IMR-90 (cell line): ENCODE data around the gene ZNF385B. TPM values are rescaled to one million over a fixed set of nuclear protein-coding genes. Genes with fewer than 3 reads are reported as not detected.

Source experiments
- ATAC-seq: fragments of 200-7000 bp; cut with Tn5 transposase; 2 replicates; pipeline ENCODE4 v1.9.1; 2020; ENCODE audit warnings: low read depth, mild to moderate bottlenecking, moderate library complexity
- BruUV-seq: library from RNA; stranded (reverse); fragments of 400-500 nt; replicated peaks from 2 replicates; lab custom pipeline; 2021; lab: Mats Ljungman, UMichigan
- CTCF ChIA-PET: fragments of 300-600 bp; formaldehyde crosslinking; extraction: SDS; loops from one replicate; lab custom pipeline; 2021; ENCODE audit warnings: antibody characterized with exemption; lab: Yijun Ruan, JAX
- POLR2A ChIA-PET: fragments of 300-600 bp; sonication (Branson Sonifier 250); formaldehyde crosslinking; loops from one replicate; lab custom pipeline; 2022; ENCODE audit warnings: antibody characterized with exemption; ENCODE audit not compliant: unreplicated experiment; lab: Charles Lee
- DNase-seq: peaks from one replicate; pipeline ENCODE4 v3.0.0; 2013
- H2AFZ ChIP-seq: replicated peaks from 2 replicates; pipeline ENCODE3; 2013; ENCODE audit warnings: low read length, mild to moderate bottlenecking; ENCODE audit not compliant: poor library complexity
- H2AK5ac ChIP-seq: 2 replicates; pipeline ENCODE4 v1.6.1; 2013; ENCODE audit warnings: low read depth, low read length, inconsistent platforms
- H2AK9ac ChIP-seq: replicated peaks from 2 replicates; pipeline ENCODE3; 2013; ENCODE audit warnings: mild to moderate bottlenecking, low read depth, low read length, moderate library complexity; ENCODE audit not compliant: poor library complexity
- H2BK120ac ChIP-seq: 2 replicates; pipeline ENCODE4 v1.6.1; 2013; ENCODE audit warnings: low read depth, low read length, inconsistent platforms
- H2BK15ac ChIP-seq: 3 replicates; pipeline ENCODE4 v1.6.1; 2013; ENCODE audit warnings: low read depth, low read length, inconsistent platforms
- H2BK20ac ChIP-seq: 2 replicates; pipeline ENCODE4 v1.6.1; 2013; ENCODE audit warnings: low read depth, mild to moderate bottlenecking, inconsistent platforms, low read length, moderate library complexity
- H2BK5ac ChIP-seq: 2 replicates; pipeline ENCODE4 v1.6.1; 2013; ENCODE audit warnings: mild to moderate bottlenecking, low read depth, low read length, inconsistent platforms; ENCODE audit not compliant: poor library complexity, severe bottlenecking
- H3K14ac ChIP-seq: replicated peaks from 2 replicates; pipeline ENCODE4 v1.6.1; 2013; ENCODE audit warnings: low read depth, low read length, inconsistent platforms
- H3K18ac ChIP-seq: 2 replicates; pipeline ENCODE4 v1.6.1; 2013; ENCODE audit warnings: low read depth, low read length, control low read depth
- H3K23ac ChIP-seq: 2 replicates; pipeline ENCODE4 v1.6.1; 2013; ENCODE audit warnings: low read depth, low read length, inconsistent platforms
- H3K27ac ChIP-seq: 2 replicates; pipeline ENCODE4 v1.5.1; 2013; ENCODE audit warnings: mild to moderate bottlenecking, control low read depth, low read length; ENCODE audit not compliant: insufficient read depth
- H3K27me3 ChIP-seq: 2 replicates; pipeline ENCODE4 v1.6.1; 2013; ENCODE audit warnings: low read length; ENCODE audit not compliant: control insufficient read depth, insufficient read depth
- H3K36me3 ChIP-seq: 2 replicates; pipeline ENCODE4 v1.6.1; 2013; ENCODE audit warnings: low read length, mixed read lengths; ENCODE audit not compliant: control insufficient read depth, insufficient read depth
- H3K4ac ChIP-seq: 2 replicates; pipeline ENCODE4 v1.6.1; 2013; ENCODE audit warnings: low read depth, low read length, inconsistent platforms
- H3K4me1 ChIP-seq: 2 replicates; pipeline ENCODE4 v1.6.1; 2013; ENCODE audit warnings: low read length, mixed read lengths; ENCODE audit not compliant: control insufficient read depth, insufficient read depth
- H3K4me2 ChIP-seq: 2 replicates; pipeline ENCODE4 v1.6.1; 2013; ENCODE audit warnings: low read depth, mild to moderate bottlenecking, control low read depth, low read length, moderate library complexity
- H3K4me3 ChIP-seq: 2 replicates; pipeline ENCODE4 v1.5.1; 2013; ENCODE audit warnings: low read depth, mild to moderate bottlenecking, control low read depth, low read length, moderate library complexity; ENCODE audit not compliant: insufficient read depth
- H3K56ac ChIP-seq: 2 replicates; pipeline ENCODE4 v1.6.1; 2013; ENCODE audit warnings: low read length, inconsistent platforms; ENCODE audit not compliant: insufficient read depth; ENCODE audit errors: extremely low read depth
- H3K79me1 ChIP-seq, 2 experiments: 2 replicates each; pipeline ENCODE4 v1.6.1; 2013; ENCODE audit warnings: low read length in 2 of 2, inconsistent platforms in 1 of 2, low read depth in 1 of 2
- H3K9ac ChIP-seq: 2 replicates; pipeline ENCODE4 v1.6.1; 2013; ENCODE audit warnings: low read depth, low read length, control low read depth
- H3K9me1 ChIP-seq: 2 replicates; pipeline ENCODE4 v1.6.1; 2013; ENCODE audit warnings: low read length, inconsistent platforms; ENCODE audit not compliant: insufficient read depth
- H3K9me3 ChIP-seq: 2 replicates; pipeline ENCODE4 v1.6.1; 2013; ENCODE audit warnings: low read length; ENCODE audit not compliant: control insufficient read depth, insufficient read depth
- H4K20me1 ChIP-seq: 2 replicates; pipeline ENCODE4 v1.6.1; 2013; ENCODE audit warnings: low read length, inconsistent platforms; ENCODE audit not compliant: insufficient read depth
- H4K5ac ChIP-seq: 2 replicates; pipeline ENCODE4 v1.6.1; 2013; ENCODE audit warnings: mild to moderate bottlenecking, low read depth, low read length, control low read depth
- H4K8ac ChIP-seq, 2 experiments: 2 replicates each; pipeline ENCODE4 v1.6.1; 2013; ENCODE audit warnings: low read depth in 2 of 2, low read length in 2 of 2, control low read depth in 1 of 2, inconsistent platforms in 1 of 2
- H4K91ac ChIP-seq: 2 replicates; pipeline ENCODE4 v1.6.1; 2013; ENCODE audit warnings: low read depth, low read length, inconsistent platforms; ENCODE audit not compliant: insufficient read depth
- BHLHE40 ChIP-seq: fragments of 150-350 bp; IDR thresholded peaks from 2 replicates; pipeline ENCODE4 v1.6.1; 2016; ENCODE audit warnings: mild to moderate bottlenecking, low read depth, low read length
- CEBPB ChIP-seq: IDR thresholded peaks from 2 replicates; pipeline ENCODE4 v1.6.1; 2012; ENCODE audit warnings: low read depth, low read length, improper control_type of control experiment
- CHD1 ChIP-seq: IDR thresholded peaks from 2 replicates; pipeline ENCODE4 v1.6.1; 2012; ENCODE audit warnings: low read depth, low read length, improper control_type of control experiment
- CTCF ChIP-seq: conservative IDR thresholded peaks from 2 replicates; pipeline ENCODE4 v1.5.1; 2012; ENCODE audit warnings: mild to moderate bottlenecking, low read depth, low read length, improper control_type of control experiment
- ELK1 ChIP-seq: fragments of 150-350 bp; IDR thresholded peaks from 2 replicates; pipeline ENCODE4 v1.6.1; 2016; ENCODE audit warnings: low read depth, mild to moderate bottlenecking, low read length, moderate library complexity, borderline replicate concordance
- FOS ChIP-seq: fragments of 150-350 bp; IDR thresholded peaks from 2 replicates; pipeline ENCODE4 v1.6.1; 2016; ENCODE audit warnings: low read depth, low read length
- MAFK ChIP-seq: IDR thresholded peaks from 2 replicates; pipeline ENCODE4 v1.6.1; 2012; ENCODE audit warnings: low read depth, low read length, improper control_type of control experiment
- MAZ ChIP-seq: IDR thresholded peaks from 2 replicates; pipeline ENCODE4 v1.6.1; 2012; ENCODE audit warnings: low read depth, mild to moderate bottlenecking, low read length, improper control_type of control experiment, moderate library complexity, borderline replicate concordance
- MXI1 ChIP-seq: IDR thresholded peaks from 2 replicates; pipeline ENCODE4 v1.6.1; 2012; ENCODE audit warnings: low read depth, mild to moderate bottlenecking, low read length, moderate library complexity, borderline replicate concordance
- NFE2L2 ChIP-seq: fragments of 150-350 bp; IDR thresholded peaks from 2 replicates; pipeline ENCODE4 v1.6.1; 2016; ENCODE audit warnings: low read depth, mild to moderate bottlenecking, low read length
- POLR2A ChIP-seq: IDR thresholded peaks from 2 replicates; pipeline ENCODE4 v1.6.1; 2012; ENCODE audit warnings: mild to moderate bottlenecking, low read depth, low read length
- RAD21 ChIP-seq: IDR thresholded peaks from 2 replicates; pipeline ENCODE4 v1.6.1; 2012; ENCODE audit warnings: low read length, improper control_type of control experiment
- RCOR1 ChIP-seq: IDR thresholded peaks from 2 replicates; pipeline ENCODE4 v1.6.1; 2012; ENCODE audit warnings: mild to moderate bottlenecking, low read length, improper control_type of control experiment; ENCODE audit not compliant: insufficient replicate concordance
- RFX5 ChIP-seq: IDR thresholded peaks from 2 replicates; pipeline ENCODE4 v1.8.0; 2012; ENCODE audit warnings: low read depth, mild to moderate bottlenecking, low read length, moderate library complexity
- SMC3 ChIP-seq: fragments of 150-350 bp; IDR thresholded peaks from 2 replicates; pipeline ENCODE4 v1.6.1; 2016; ENCODE audit warnings: low read depth, mild to moderate bottlenecking, antibody characterized with exemption, low read length, moderate library complexity
- USF2 ChIP-seq: fragments of 150-350 bp; IDR thresholded peaks from 2 replicates; pipeline ENCODE4 v1.6.1; 2017; ENCODE audit warnings: mild to moderate bottlenecking, antibody characterized with exemption, low read length, low read depth
- WGBS, 2 experiments: methylation state at CpG; one replicate each; pipeline versions ENCODE4 v1.1.5 to v1.1.7; 2013; ENCODE audit warnings: missing lambda C conversion rate in 2 of 2; ENCODE audit not compliant: insufficient read length in 1 of 2; ENCODE audit errors: extremely low coverage in 2 of 2; 5-methylcytosine and 5-hydroxymethylcytosine counted together
- dilution Hi-C: fragments of 300-500 bp; cut with HindIII; formaldehyde crosslinking; loops from one replicate; pipeline ENCODE4 v1.14.3; 2018; ENCODE audit warnings: low sequenced_read_pairs; ENCODE audit not compliant: unreplicated experiment
- in situ Hi-C: fragments of 300-500 bp; cut with MboI; formaldehyde crosslinking; loops from 3 replicates; pipeline ENCODE4 v1.14.3; 2019; ENCODE audit warnings: low sequenced_read_pairs, inconsistent platforms, mixed read lengths
- intact Hi-C: fragments of 100-400 bp; cut with micrococcal nuclease; formaldehyde crosslinking; loops from 2 replicates; pipeline ENCODE4 v1.10.0; 2022
- polyA plus RNA-seq, 3 experiments: library from polyadenylated mRNA; depleted of rRNA; stranded (reverse); fragments of >200 nt; gene quantifications; 2 replicates each; pipeline ENCODE4 v1.2.3, GENCODE V29; 2012; ENCODE audit warnings: low replicate concordance in 1 of 3
- total RNA-seq: library from RNA; depleted of rRNA; stranded (reverse); fragments of >200 nt; gene quantifications from 2 replicates; pipeline ENCODE4 v1.2.3, GENCODE V29; 2012

ZNF385B gene
- total and polyA plus RNA-seq, 2 of the 4 experiments (the other 2 are of a cell fraction): not detected

- Histone ChIP-seq H2AK5ac (no peak overlapping the region), H2BK5ac (no peak overlapping the region), H3K27ac (no peak overlapping the region), H4K91ac (no peak overlapping the region), H3K4me1 (no peaks in the 10 kb centered on the region), H3K4me3 (no peak overlapping the region), H3K27me3 (no peaks in the 10 kb centered on the region; the same call in 1 of the 2 replicates), H2AFZ (no peak overlapping the region), H3K14ac (no peak overlapping the region), H3K4me2 (no peak overlapping the region), H3K56ac (no peak overlapping the region), H2BK120ac (no peak overlapping the region), H3K9me1 (no peaks in the 10 kb centered on the region), H3K9me3 (no peaks in the 10 kb centered on the region), H2BK20ac (no peak overlapping the region), H4K5ac (no peak overlapping the region), H3K23ac (no peak overlapping the region), H3K18ac (no peak overlapping the region), H3K36me3 (no peaks in the 10 kb centered on the region), H4K20me1 (no peaks in the 10 kb centered on the region), H3K9ac (no peak overlapping the region), H3K79me1 (no peaks in the 10 kb centered on the region), H2BK15ac (no peak overlapping the region), H3K4ac (no peak overlapping the region), H4K8ac (no peak overlapping the region), H2AK9ac (no peak overlapping the region)
- TF ChIP-seq RFX5 (no peak), NFE2L2 (no peak), CHD1 (no peak), MXI1 (no peak), MAZ (no peak), FOS (no peak), SMC3 (no peak), CEBPB (no peak), RCOR1 (no peak), USF2 (no peak), MAFK (no peak), POLR2A (no peak), BHLHE40 (no peak), RAD21 (no peak), CTCF (no peak), ELK1 (no peak)
- ChIA-PET CTCF (no interaction called here), POLR2A (no interaction called here)
- BruUV-seq: no TSS peak
- DNase-seq (no peak), ATAC-seq (no peak)
- WGBS, 2 experiments: 63% methylated on average over 2 of the region's 3 CpGs; no CpG with 5 or more reads in 1 of the 2 experiments
- in situ Hi-C loops: no loop called here
- dilution Hi-C loops: no loop called here
- intact Hi-C loops: no loop called here
Measured at GRCh38 chr2:179893616-179894015, 32.2 kb upstream of the ZNF385B start.
